HEK293T (cell line): Measurements from ENCODE around the gene COX10.

Source experiments
- CTCF ChIA-PET: fragments of 350-600 bp; formaldehyde crosslinking; extraction: SDS; loops from one replicate; lab custom pipeline; 2021; ENCODE audit warnings: antibody characterized with exemption, inconsistent platforms; lab: Yijun Ruan, JAX
- POLR2A ChIA-PET: fragments of 350-600 bp; formaldehyde crosslinking; extraction: SDS; loops from one replicate; lab custom pipeline; 2020; ENCODE audit warnings: antibody characterized with exemption, inconsistent platforms; lab: Yijun Ruan, JAX
- DNase-seq: peaks from one replicate; pipeline ENCODE4 v3.0.0; 2012; ENCODE audit warnings: mixed read lengths; ENCODE audit errors: extremely low spot score
- ARNT ChIP-seq: fragments of 450-650 bp; IDR thresholded peaks from 2 replicates; pipeline ENCODE4 v1.6.1; 2017; ENCODE audit warnings: mild to moderate bottlenecking
- BHLHE40 ChIP-seq: fragments of 450-650 bp; IDR thresholded peaks from 2 replicates; pipeline ENCODE4 v1.6.1; 2016; ENCODE audit warnings: mild to moderate bottlenecking, moderate library complexity, borderline replicate concordance
- CTBP1 ChIP-seq: fragments of 450-650 bp; IDR thresholded peaks from 2 replicates; pipeline ENCODE4 v1.6.1; 2016; ENCODE audit warnings: borderline replicate concordance
- ELF4 ChIP-seq: fragments of 450-650 bp; IDR thresholded peaks from 2 replicates; pipeline ENCODE4 v1.6.1; 2017; ENCODE audit warnings: antibody characterized with exemption
- FOXA1 ChIP-seq: fragments of 450-650 bp; IDR thresholded peaks from 2 replicates; pipeline ENCODE4 v1.6.1; 2016; ENCODE audit warnings: mild to moderate bottlenecking
- FOXK2 ChIP-seq: fragments of 450-650 bp; IDR thresholded peaks from 2 replicates; pipeline ENCODE4 v1.6.1; 2016; ENCODE audit warnings: mild to moderate bottlenecking
- FOXM1 ChIP-seq: fragments of 450-650 bp; IDR thresholded peaks from 2 replicates; pipeline ENCODE4 v1.6.1; 2017; ENCODE audit warnings: mild to moderate bottlenecking, borderline replicate concordance
- HDGF ChIP-seq: fragments of 450-650 bp; IDR thresholded peaks from 2 replicates; pipeline ENCODE4 v1.6.1; 2017; ENCODE audit warnings: antibody characterized with exemption, borderline replicate concordance
- L3MBTL2 ChIP-seq: fragments of 450-650 bp; conservative IDR thresholded peaks from 2 replicates; pipeline ENCODE4 v1.6.1; 2016; ENCODE audit warnings: mild to moderate bottlenecking
- LEF1 ChIP-seq: fragments of 450-650 bp; IDR thresholded peaks from 2 replicates; pipeline ENCODE4 v1.6.1; 2017; ENCODE audit warnings: mild to moderate bottlenecking, borderline replicate concordance
- NFRKB ChIP-seq: fragments of 450-650 bp; IDR thresholded peaks from 2 replicates; pipeline ENCODE4 v1.6.1; 2016; ENCODE audit warnings: mild to moderate bottlenecking, moderate library complexity
- SP1 ChIP-seq: fragments of 450-650 bp; IDR thresholded peaks from 2 replicates; pipeline ENCODE4 v1.6.1; 2017
- SUZ12 ChIP-seq: fragments of 450-650 bp; IDR thresholded peaks from 2 replicates; pipeline ENCODE4 v1.6.1; 2016; ENCODE audit warnings: mild to moderate bottlenecking
- TARDBP ChIP-seq: fragments of 450-650 bp; IDR thresholded peaks from 2 replicates; pipeline ENCODE4 v1.6.1; 2016
- ZNF384 ChIP-seq: fragments of 450-650 bp; IDR thresholded peaks from 2 replicates; pipeline ENCODE4 v1.6.1; 2016
- TF ChIP-seq, protein P1 (sequence below): fragments of 450-650 bp; IDR thresholded peaks from 2 replicates; pipeline ENCODE4 v1.6.1; 2016

Gene COX10

GRCh38 chr17:14144508-14144907, 75.2 kb downstream of the COX10 start:
- CTCF ChIA-PET: interaction anchor here (0.6 kb wide), 1 partner anchor 550 kb away, joined by 3 read pairs; no protein-coding TSS in a partner anchor
- DNase-seq: no peak
- no peak for TF ChIP-seq HDGF
- no peak for TF ChIP-seq ELF4
- no peak for TF ChIP-seq ZNF384
- no peak for TF ChIP-seq L3MBTL2
- TF ChIP-seq BHLHE40: no peak
- TF ChIP-seq TARDBP: no peak
- TF ChIP-seq FOXM1: no peak
- TF ChIP-seq ARNT: no peak
- TF ChIP-seq FOXK2: no peak
- no peak for TF ChIP-seq FOXA1
- TF ChIP-seq NFRKB: no peak
- no peak for TF ChIP-seq SUZ12
- TF ChIP-seq SP1: no peak
- TF ChIP-seq LEF1: no peak
- no peak for TF ChIP-seq CTBP1
- TF ChIP-seq, protein P1, sequence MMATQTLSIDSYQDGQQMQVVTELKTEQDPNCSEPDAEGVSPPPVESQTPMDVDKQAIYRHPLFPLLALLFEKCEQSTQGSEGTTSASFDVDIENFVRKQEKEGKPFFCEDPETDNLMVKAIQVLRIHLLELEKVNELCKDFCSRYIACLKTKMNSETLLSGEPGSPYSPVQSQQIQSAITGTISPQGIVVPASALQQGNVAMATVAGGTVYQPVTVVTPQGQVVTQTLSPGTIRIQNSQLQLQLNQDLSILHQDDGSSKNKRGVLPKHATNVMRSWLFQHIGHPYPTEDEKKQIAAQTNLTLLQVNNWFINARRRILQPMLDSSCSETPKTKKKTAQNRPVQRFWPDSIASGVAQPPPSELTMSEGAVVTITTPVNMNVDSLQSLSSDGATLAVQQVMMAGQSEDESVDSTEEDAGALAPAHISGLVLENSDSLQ: no peak
- POLR2A ChIA-PET: no interaction called here

DNA sequence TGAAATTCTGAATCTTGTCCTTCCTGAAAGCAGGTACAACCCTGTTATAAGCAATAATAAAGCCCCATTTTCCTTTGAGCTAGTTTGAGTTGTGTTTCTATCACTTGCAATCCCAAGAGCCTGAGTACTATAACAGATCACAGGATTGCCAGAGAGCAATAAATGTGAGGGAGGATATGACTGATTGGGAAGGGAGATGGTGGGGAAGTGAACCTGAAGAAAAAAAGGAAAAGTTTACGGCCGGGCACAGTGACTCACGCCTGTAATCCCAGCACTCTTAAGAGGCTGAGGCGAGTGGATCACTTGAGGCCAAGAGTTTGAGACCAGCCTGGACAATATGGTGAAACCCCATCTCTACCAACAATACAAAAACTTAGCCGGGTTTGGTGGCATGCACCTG, 80.4 kb downstream of the COX10 start:
- POLR2A ChIA-PET: no interaction called here
- CTCF ChIA-PET: interaction anchor here (0.6 kb wide), 1 partner anchor 553 kb away, joined by 4 read pairs; no protein-coding TSS in a partner anchor
- TF ChIP-seq CTBP1: no peak
- TF ChIP-seq, protein P1: no peak
- TF ChIP-seq TARDBP: no peak
- TF ChIP-seq FOXK2: no peak
- TF ChIP-seq FOXM1: no peak
- TF ChIP-seq ZNF384: no peak
- DNase-seq: no peak

GRCh38 chr17:14150619-14151018, 81.3 kb downstream of the COX10 start:
- POLR2A ChIA-PET: no interaction called here
- CTCF ChIA-PET: no interaction called here
- TF ChIP-seq ZNF384: no peak
- no peak for TF ChIP-seq SP1
- TF ChIP-seq FOXA1: no peak
- TF ChIP-seq L3MBTL2: no peak
- no peak for TF ChIP-seq ARNT
- no peak for TF ChIP-seq NFRKB
- no peak for TF ChIP-seq BHLHE40
- no peak for TF ChIP-seq FOXM1
- TF ChIP-seq HDGF: no peak
- TF ChIP-seq CTBP1: no peak
- TF ChIP-seq ELF4: no peak
- TF ChIP-seq, protein P1: no peak
- no peak for TF ChIP-seq LEF1
- TF ChIP-seq TARDBP: no peak
- no peak for TF ChIP-seq FOXK2
- TF ChIP-seq SUZ12: no peak
- DNase-seq: no peak

GRCh38 chr17:14152721-14153120, 83.4 kb downstream of the COX10 start:
- ChIA-PET POLR2A (no interaction called here), CTCF (no interaction called here)
- DNase-seq: no peak
- TF ChIP-seq FOXK2 (no peak), HDGF (no peak), CTBP1 (no peak), SP1 (no peak), FOXA1 (no peak), LEF1 (no peak), ARNT (no peak), ZNF384 (no peak), ELF4 (no peak), NFRKB (no peak), FOXM1 (no peak), SUZ12 (no peak), L3MBTL2 (no peak), BHLHE40 (no peak), TARDBP (no peak)
- TF ChIP-seq, protein P1: no peak

- TF ChIP-seq CTBP1: no peak
- no peak for TF ChIP-seq ARNT
- TF ChIP-seq, protein P1: no peak
- no peak for TF ChIP-seq BHLHE40
- TF ChIP-seq L3MBTL2: no peak
- no peak for TF ChIP-seq FOXK2
- no peak for TF ChIP-seq NFRKB
- TF ChIP-seq ZNF384: no peak
- no peak for TF ChIP-seq ELF4
- no peak for DNase-seq
- POLR2A ChIA-PET: no interaction called here
- CTCF ChIA-PET: no interaction called here
Observed at GRCh38 chr17:14153374-14153773, 84.1 kb downstream of the COX10 start.
